Measurements from ENCODE around the gene FAM76B.

The FAM76B gene

GRCh38 chr11:95793116-95793515, 3.5 kb upstream of the FAM76B start:
- H3K9me3 ChIP-seq (ENCODE audit: insufficient read depth, low read length), result no peaks in the 10 kb centered on the region
- TF ChIP-seq EZH2phosphoT487 (conservative IDR thresholded peaks at IDR 0.05; ENCODE audit: low read length) (no peak), CTCF (IDR thresholded peaks at IDR 0.05; ENCODE audit: insufficient read depth, low read length, poor library complexity, severe bottlenecking) (no peak)
- H3K79me2 ChIP-seq (ENCODE audit: insufficient read depth, low read length), result peaks cover 84% of the 10 kb centered on the region
- H3K27ac ChIP-seq (ENCODE audit: low read depth, low read length), result no peak overlapping the region
- no peak overlapping the region for H3K4me3 ChIP-seq (ENCODE audit: insufficient read depth, low read length, poor library complexity, severe bottlenecking)
- no peak overlapping the region for H2AFZ ChIP-seq (ENCODE audit: low read depth, low read length, severe bottlenecking)
- H3K4me2 ChIP-seq (ENCODE audit: low read depth, low read length, poor library complexity, severe bottlenecking), result no peak overlapping the region
- H4K20me1 ChIP-seq (ENCODE audit: low read depth, low read length), result peaks cover 23% of the 10 kb centered on the region; the same call in 1 of the 2 replicates
- H3K9me2 ChIP-seq (replicated peaks; ENCODE audit: insufficient read depth, low read length), result no peaks in the 10 kb centered on the region
- H3K27me3 ChIP-seq (ENCODE audit: low read length), result no peaks in the 10 kb centered on the region
- no peak overlapping the region for H3K9ac ChIP-seq (ENCODE audit: low read length)
- peaks cover 9% of the 10 kb centered on the region; the same call in 1 of the 2 replicates for H3F3A ChIP-seq (ENCODE audit: insufficient read depth)
- H3K36me3 ChIP-seq (ENCODE audit: low read length), result peaks cover 5% of the 10 kb centered on the region; the same call in 1 of the 2 replicates

- no peak overlapping the region for H2AFZ ChIP-seq (ENCODE audit: low read depth, low read length, severe bottlenecking)
- no peaks in the 10 kb centered on the region for H3K27me3 ChIP-seq (ENCODE audit: low read length)
- no peak for TF ChIP-seq CTCF (IDR thresholded peaks at IDR 0.05; ENCODE audit: insufficient read depth, low read length, poor library complexity, severe bottlenecking)
- no peak for TF ChIP-seq EZH2phosphoT487 (conservative IDR thresholded peaks at IDR 0.05; ENCODE audit: low read length)
- H3K9ac ChIP-seq (ENCODE audit: low read length), result no peak overlapping the region
- peaks cover 85% of the 10 kb centered on the region for H3K79me2 ChIP-seq (ENCODE audit: insufficient read depth, low read length)
- no peak overlapping the region for H3K27ac ChIP-seq (ENCODE audit: low read depth, low read length)
- H3K4me2 ChIP-seq (ENCODE audit: low read depth, low read length, poor library complexity, severe bottlenecking), result peak overlapping the region; percentile 77
- H3K4me3 ChIP-seq (ENCODE audit: insufficient read depth, low read length, poor library complexity, severe bottlenecking), result no peak overlapping the region
- peaks cover 23% of the 10 kb centered on the region; the same call in 1 of the 2 replicates for H4K20me1 ChIP-seq (ENCODE audit: low read depth, low read length)
- no peaks in the 10 kb centered on the region for H3K9me3 ChIP-seq (ENCODE audit: insufficient read depth, low read length)
- H3K36me3 ChIP-seq (ENCODE audit: low read length), result peaks cover 9% of the 10 kb centered on the region
- H3K9me2 ChIP-seq (replicated peaks; ENCODE audit: insufficient read depth, low read length), result no peaks in the 10 kb centered on the region
- H3F3A ChIP-seq (ENCODE audit: insufficient read depth), result peaks cover 9% of the 10 kb centered on the region; the same call in 1 of the 2 replicates
Observed at GRCh38 chr11:95792700-95793099, 3.1 kb upstream of the FAM76B start.

DNA sequence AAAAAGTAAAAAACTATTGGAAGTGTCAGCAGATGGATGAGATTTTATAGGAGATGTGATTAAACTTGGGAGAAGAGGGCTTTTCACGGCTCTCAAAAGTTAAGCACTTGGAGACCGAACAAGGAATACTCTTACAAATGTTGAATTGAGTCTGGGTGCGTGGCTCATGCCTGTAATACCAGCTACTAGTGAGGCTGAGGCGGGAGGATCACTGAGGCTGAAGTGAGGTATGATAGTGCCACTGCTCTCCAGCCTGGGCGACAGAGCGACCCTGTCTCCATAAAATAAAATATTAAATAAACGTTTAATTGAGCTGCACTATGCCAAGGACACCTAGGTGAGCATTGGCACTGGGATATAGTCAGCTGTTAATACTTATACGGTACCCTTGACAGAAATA, 2.6 kb upstream of the FAM76B start:
- Histone ChIP-seq H3K9me2 (replicated peaks; ENCODE audit: insufficient read depth, low read length) (no peaks in the 10 kb centered on the region), H3F3A (ENCODE audit: insufficient read depth) (peaks cover 9% of the 10 kb centered on the region; the same call in 1 of the 2 replicates), H3K9me3 (ENCODE audit: insufficient read depth, low read length) (no peaks in the 10 kb centered on the region), H2AFZ (ENCODE audit: low read depth, low read length, severe bottlenecking) (no peak overlapping the region), H4K20me1 (ENCODE audit: low read depth, low read length) (peaks cover 23% of the 10 kb centered on the region; the same call in 1 of the 2 replicates), H3K36me3 (ENCODE audit: low read length) (peaks cover 13% of the 10 kb centered on the region), H3K9ac (ENCODE audit: low read length) (peak overlapping the region; percentile 100; the same call in 1 of the 2 replicates), H3K4me3 (ENCODE audit: insufficient read depth, low read length, poor library complexity, severe bottlenecking) (peak overlapping the region; percentile 87), H3K27ac (ENCODE audit: low read depth, low read length) (no peak overlapping the region), H3K4me2 (ENCODE audit: low read depth, low read length, poor library complexity, severe bottlenecking) (peak overlapping the region; percentile 77), H3K27me3 (ENCODE audit: low read length) (no peaks in the 10 kb centered on the region), H3K79me2 (ENCODE audit: insufficient read depth, low read length) (peaks cover 85% of the 10 kb centered on the region)
- TF ChIP-seq EZH2phosphoT487 (conservative IDR thresholded peaks at IDR 0.05; ENCODE audit: low read length) (no peak), CTCF (IDR thresholded peaks at IDR 0.05; ENCODE audit: insufficient read depth, low read length, poor library complexity, severe bottlenecking) (no peak)
